Neural cell (in vitro differentiated cells): ENCODE results near the gene LRRC26. TPM values are rescaled to one million over a fixed set of nuclear protein-coding genes. Genes with fewer than 3 reads are reported as not detected.

Experiments
- H2AFZ ChIP-seq: fragments of 200-600, 300-800 bp; sonication (generic), shearing (Covaris generic); 2 replicates; pipeline ENCODE4 v1.6.0; 2014; ENCODE audit warnings: low read depth, mild to moderate bottlenecking, antibody characterized with exemption, low read length, moderate library complexity
- H3F3A ChIP-seq: fragments of 200-600 bp; shearing (Covaris generic); 2 replicates; pipeline ENCODE4 v1.6.1; 2016; ENCODE audit warnings: mild to moderate bottlenecking, moderate library complexity, mixed read lengths, antibody characterized with exemption, low read length; ENCODE audit not compliant: insufficient read depth, poor library complexity, severe bottlenecking
- H3K27ac ChIP-seq: fragments of 200-600, 300-800 bp; sonication (generic), shearing (Covaris generic); 2 replicates; pipeline ENCODE4 v1.5.1; 2014; ENCODE audit warnings: mild to moderate bottlenecking, low read length, moderate library complexity
- H3K27me3 ChIP-seq: fragments of 300-800, 200-600 bp; sonication (generic), shearing (Covaris generic); 2 replicates; pipeline ENCODE4 v1.6.0; 2014; ENCODE audit warnings: mild to moderate bottlenecking, low read depth, low read length, moderate library complexity; ENCODE audit not compliant: insufficient read depth
- H3K36me3 ChIP-seq: fragments of 300-800, 200-600 bp; sonication (generic), shearing (Covaris generic); 2 replicates; pipeline ENCODE4 v1.5.1; 2014; ENCODE audit warnings: mild to moderate bottlenecking, antibody characterized with exemption, low read length, moderate library complexity; ENCODE audit not compliant: insufficient read depth
- H3K4me2 ChIP-seq: fragments of 300-800, 200-600 bp; sonication (generic), shearing (Covaris generic); 2 replicates; pipeline ENCODE4 v1.6.0; 2014; ENCODE audit warnings: mild to moderate bottlenecking, low read length
- H3K4me3 ChIP-seq: fragments of 300-800, 200-600 bp; sonication (generic), shearing (Covaris generic); 2 replicates; pipeline ENCODE4 v1.5.1; 2014; ENCODE audit warnings: mild to moderate bottlenecking, low read length, moderate library complexity
- H3K79me2 ChIP-seq: fragments of 200-600 bp; shearing (Covaris generic); replicated peaks from 2 replicates; pipeline ENCODE4 v1.6.0; 2014; ENCODE audit warnings: mild to moderate bottlenecking, low read length, moderate library complexity; ENCODE audit not compliant: insufficient read depth
- H3K9ac ChIP-seq: fragments of 300-800, 200-600 bp; sonication (generic), shearing (Covaris generic); 2 replicates; pipeline ENCODE4 v1.6.1; 2016; ENCODE audit warnings: mild to moderate bottlenecking, low read length, mixed read lengths
- H3K9me2 ChIP-seq: fragments of 200-600 bp; shearing (Covaris generic); 2 replicates; pipeline ENCODE4 v1.6.1; 2016; ENCODE audit warnings: mild to moderate bottlenecking, low read length, mixed read lengths; ENCODE audit not compliant: insufficient read depth
- H3K9me3 ChIP-seq: fragments of 200-600, 300-800 bp; sonication (generic), shearing (Covaris generic); 2 replicates; pipeline ENCODE4 v1.6.1; 2016; ENCODE audit warnings: mild to moderate bottlenecking, mixed run types, low read length, moderate library complexity, mixed read lengths
- H4K20me1 ChIP-seq: fragments of 200-600 bp; shearing (Covaris generic); 2 replicates; pipeline ENCODE4 v1.6.1; 2016; ENCODE audit warnings: mild to moderate bottlenecking, mixed run types; ENCODE audit not compliant: insufficient read depth
- CTCF ChIP-seq: fragments of 450-650 bp; IDR thresholded peaks from 2 replicates; pipeline ENCODE4 v1.5.1; 2014; ENCODE audit warnings: antibody characterized with exemption, mild to moderate bottlenecking, moderate library complexity; ENCODE audit not compliant: poor library complexity, severe bottlenecking
- EP300 ChIP-seq: fragments of 450-650 bp; conservative IDR thresholded peaks from 2 replicates; pipeline ENCODE4 v1.6.1; 2014; ENCODE audit warnings: antibody characterized with exemption, mild to moderate bottlenecking, moderate library complexity; ENCODE audit not compliant: poor library complexity, severe bottlenecking
- EZH2 ChIP-seq: fragments of 200-600, 300-800 bp; shearing (Covaris generic), sonication (generic); IDR thresholded peaks from 2 replicates; pipeline ENCODE4 v1.6.1; 2014; ENCODE audit warnings: antibody characterized with exemption, low read length, borderline replicate concordance, mild to moderate bottlenecking; ENCODE audit not compliant: insufficient read depth, poor library complexity, severe bottlenecking
- MXI1 ChIP-seq: fragments of 450-650 bp; conservative IDR thresholded peaks from 2 replicates; pipeline ENCODE4 v1.6.1; 2014; ENCODE audit warnings: antibody characterized with exemption, mild to moderate bottlenecking; ENCODE audit not compliant: poor library complexity, severe bottlenecking
- POLR2AphosphoS5 ChIP-seq: IDR thresholded peaks from 2 replicates; pipeline ENCODE4 v1.6.1; 2012
- RAD21 ChIP-seq: fragments of 450-650 bp; conservative IDR thresholded peaks from 2 replicates; pipeline ENCODE4 v1.6.1; 2014; ENCODE audit warnings: antibody characterized with exemption, mild to moderate bottlenecking, moderate library complexity
- REST ChIP-seq: IDR thresholded peaks from 2 replicates; pipeline ENCODE4 v1.6.1; 2012; ENCODE audit warnings: borderline replicate concordance
- SMC3 ChIP-seq: fragments of 450-650 bp; conservative IDR thresholded peaks from 2 replicates; pipeline ENCODE4 v1.6.1; 2014; ENCODE audit warnings: antibody characterized with exemption, mild to moderate bottlenecking, moderate library complexity; ENCODE audit not compliant: poor library complexity
- TAF1 ChIP-seq: IDR thresholded peaks from 2 replicates; pipeline ENCODE4 v1.6.1; 2012; ENCODE audit warnings: low read depth
- polyA plus RNA-seq: library from polyadenylated mRNA; depleted of rRNA; stranded (reverse); fragments of >200 nt; gene quantifications from 2 replicates; pipeline ENCODE4 v1.2.3, GENCODE V29; 2014

The LRRC26 gene
- polyA plus RNA-seq, 1 donor from 2014 or later: 2.2 TPM

- H3K36me3 ChIP-seq: no peaks in the 10 kb centered on the region
- H3K27ac ChIP-seq: no peak overlapping the region
These were observed 9.8 kb downstream of the LRRC26 start for GRCh38 chr9:137160054-137160425.

More at GRCh38 chr9:137160054-137160425, 9.8 kb downstream of the LRRC26 start:
- no peaks in the 10 kb centered on the region for H3F3A ChIP-seq
- no peak overlapping the region for H3K9ac ChIP-seq
- no peak for TF ChIP-seq MXI1
- TF ChIP-seq CTCF: no peak
- no peak for TF ChIP-seq EP300
- TF ChIP-seq RAD21: no peak
- no peak for TF ChIP-seq POLR2AphosphoS5
- TF ChIP-seq REST: no peak
- no peak for TF ChIP-seq EZH2
- TF ChIP-seq TAF1: no peak
- no peak for TF ChIP-seq SMC3
- H3K79me2 ChIP-seq: no peaks in the 10 kb centered on the region
- no peak overlapping the region for H2AFZ ChIP-seq
- no peaks in the 10 kb centered on the region for H3K9me2 ChIP-seq
- no peak overlapping the region for H3K4me2 ChIP-seq
- H3K9me3 ChIP-seq: no peaks in the 10 kb centered on the region
- H3K4me3 ChIP-seq: no peak overlapping the region
- no peaks in the 10 kb centered on the region for H4K20me1 ChIP-seq
- peaks cover 96% of the 10 kb centered on the region for H3K27me3 ChIP-seq
